PC-3 (cell line): ENCODE data around the gene DLG4. TPM values are rescaled to one million over a fixed set of nuclear protein-coding genes. Genes with fewer than 3 reads are reported as not detected.

Source experiments
- ATAC-seq: fragments of 200-7000 bp; cut with Tn5 transposase; 2 replicates; pipeline ENCODE4 v1.9.1; 2020; ENCODE audit warnings: mild to moderate bottlenecking, moderate library complexity
- BruUV-seq: library from RNA; stranded (reverse); fragments of 400-500 nt; replicated peaks from 2 replicates; lab custom pipeline; 2021; lab: Mats Ljungman, UMichigan
- CTCF ChIA-PET: fragments of 300-600 bp; sonication (Branson Sonifier 250); formaldehyde crosslinking; loops from one replicate; lab custom pipeline; 2022; ENCODE audit warnings: antibody characterized with exemption; lab: Charles Lee
- POLR2A ChIA-PET: fragments of 300-600 bp; sonication (Branson Sonifier 250); formaldehyde crosslinking; loops from one replicate; lab custom pipeline; 2022; ENCODE audit warnings: antibody characterized with exemption; ENCODE audit not compliant: unreplicated experiment; lab: Charles Lee
- DNase-seq: peaks from one replicate; pipeline ENCODE4 v3.0.0-alpha.2; 2015
- H2AFZ ChIP-seq: fragments of 300-600 bp; sonication (generic); 2 replicates; pipeline ENCODE4 v1.6.0; 2016; ENCODE audit warnings: antibody characterized with exemption, low read length
- H3F3A ChIP-seq: fragments of 300-600 bp; sonication (generic); one replicate; pipeline ENCODE4 v1.6.0; 2017; ENCODE audit warnings: antibody characterized with exemption, low read length, control low read depth, mild to moderate bottlenecking; ENCODE audit not compliant: unreplicated experiment
- H3K27ac ChIP-seq: fragments of 300-600 bp; sonication (generic); 2 replicates; pipeline ENCODE4 v1.5.1; 2016; ENCODE audit warnings: mild to moderate bottlenecking, low read length
- H3K27me3 ChIP-seq: fragments of 300-600 bp; sonication (generic); 2 replicates; pipeline ENCODE4 v1.6.1; 2016; ENCODE audit warnings: low read length, mixed read lengths
- H3K36me3 ChIP-seq: fragments of 300-600 bp; sonication (generic); 2 replicates; pipeline ENCODE4 v1.6.1; 2016; ENCODE audit warnings: low read depth, mixed run types, low read length, mixed read lengths
- H3K4me1 ChIP-seq: fragments of 300-600 bp; sonication (generic); 2 replicates; pipeline ENCODE4 v1.5.1; 2016; ENCODE audit warnings: low read length; ENCODE audit not compliant: insufficient read depth
- H3K4me2 ChIP-seq: fragments of 300-600 bp; sonication (generic); 2 replicates; pipeline ENCODE4 v1.6.0; 2016; ENCODE audit warnings: low read length
- H3K4me3 ChIP-seq: fragments of 300-600 bp; sonication (generic); 2 replicates; pipeline ENCODE4 v1.5.1; 2016; ENCODE audit warnings: mild to moderate bottlenecking, low read length, mixed read lengths
- H3K79me2 ChIP-seq: fragments of 300-600 bp; sonication (generic); 2 replicates; pipeline ENCODE4 v1.6.1; 2017; ENCODE audit warnings: low read length, mixed read lengths
- H3K9ac ChIP-seq: fragments of 300-600 bp; sonication (generic); 2 replicates; pipeline ENCODE4 v1.6.0; 2016; ENCODE audit warnings: mild to moderate bottlenecking, low read length
- H3K9me2 ChIP-seq: fragments of 300-600 bp; sonication (generic); replicated peaks from 2 replicates; pipeline ENCODE4 v1.6.1; 2016; ENCODE audit warnings: mixed run types, low read length, mixed read lengths
- H3K9me3 ChIP-seq: fragments of 300-600 bp; sonication (generic); 2 replicates; pipeline ENCODE4 v1.6.1; 2016; ENCODE audit warnings: low read length, mixed read lengths
- H4K20me1 ChIP-seq: fragments of 300-600 bp; sonication (generic); 2 replicates; pipeline ENCODE4 v1.6.1; 2016; ENCODE audit warnings: low read length, mixed read lengths
- EZH2 ChIP-seq: fragments of 300-600 bp; sonication (generic); IDR thresholded peaks from one replicate; pipeline ENCODE4 v1.6.1; 2017; ENCODE audit warnings: antibody characterized with exemption, mild to moderate bottlenecking, low read length; ENCODE audit not compliant: unreplicated experiment
- EZH2phosphoT487 ChIP-seq: fragments of 300-600 bp; sonication (generic); IDR thresholded peaks from 2 replicates; pipeline ENCODE4 v1.6.1; 2018; ENCODE audit warnings: mild to moderate bottlenecking, antibody characterized with exemption, low read length, borderline replicate concordance
- intact Hi-C: fragments of 100-400 bp; cut with micrococcal nuclease; formaldehyde crosslinking; loops from 2 replicates; pipeline ENCODE4 v1.9.0; 2023
- total RNA-seq: library from RNA; depleted of rRNA; stranded (reverse); fragments of >200 nt; gene quantifications from 2 replicates; pipeline ENCODE4 v1.2.3, GENCODE V29; 2014
- TF ChIP-seq, protein P1 (sequence below): fragments of 300-600 bp; sonication (generic); conservative IDR thresholded peaks from 2 replicates; pipeline ENCODE4 v1.5.1; 2017; ENCODE audit warnings: antibody characterized with exemption, low read depth, mild to moderate bottlenecking, low read length

Gene DLG4
- total RNA-seq, 1 experiment from 2014 or later = 6.5 TPM

DNA sequence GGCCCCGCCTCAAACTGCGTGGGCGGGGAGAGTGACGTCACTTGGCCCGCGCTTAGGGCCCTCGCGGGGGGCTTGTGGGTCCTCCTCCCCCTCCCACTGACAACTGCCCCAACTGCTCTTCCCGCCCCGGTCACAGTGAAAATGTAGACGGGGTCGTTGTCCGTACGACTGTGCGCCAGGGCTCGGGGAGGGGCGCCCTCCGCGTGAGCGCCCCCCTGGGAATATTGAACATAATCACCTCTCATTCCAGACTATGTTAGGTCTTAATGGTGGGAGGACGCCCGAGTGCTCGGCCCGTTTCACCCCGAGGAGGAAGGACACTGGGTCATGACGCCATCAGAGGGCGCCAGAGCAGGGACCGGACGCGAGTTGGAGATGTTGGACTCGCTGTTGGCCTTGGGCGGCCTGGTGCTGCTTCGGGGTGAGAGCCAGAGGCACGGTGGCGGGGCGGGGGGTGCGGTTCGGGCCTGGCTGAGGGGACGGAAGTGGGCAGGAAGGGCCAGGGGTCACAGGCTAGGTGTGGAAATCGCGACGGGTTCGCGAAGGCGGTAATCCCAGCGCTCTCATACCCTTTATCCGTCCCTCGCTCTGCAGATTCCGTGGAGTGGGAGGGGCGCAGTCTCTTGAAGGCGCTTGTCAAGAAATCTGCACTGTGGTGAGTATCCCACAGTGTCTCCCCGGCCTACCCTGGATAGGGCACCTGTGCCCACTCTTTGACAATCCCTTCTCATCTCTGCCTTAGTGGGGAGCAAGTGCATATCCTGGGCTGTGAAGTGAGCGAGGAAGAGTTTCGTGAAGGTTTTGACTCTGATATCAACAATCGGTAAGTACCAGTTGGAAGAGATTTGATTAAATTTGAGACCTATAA is 32.8 kb upstream of the DLG4 start, which contains the start of gene ELP5:
Gene ELP5 (plus strand): TSS at position 40 of the 868 bp plus-strand sequence. CDS start 336 bp downstream, at position 376.
- ChIA-PET CTCF (no interaction called here), POLR2A (no interaction called here)
- TF ChIP-seq EZH2phosphoT487 = no peak
- TF ChIP-seq, protein P1, sequence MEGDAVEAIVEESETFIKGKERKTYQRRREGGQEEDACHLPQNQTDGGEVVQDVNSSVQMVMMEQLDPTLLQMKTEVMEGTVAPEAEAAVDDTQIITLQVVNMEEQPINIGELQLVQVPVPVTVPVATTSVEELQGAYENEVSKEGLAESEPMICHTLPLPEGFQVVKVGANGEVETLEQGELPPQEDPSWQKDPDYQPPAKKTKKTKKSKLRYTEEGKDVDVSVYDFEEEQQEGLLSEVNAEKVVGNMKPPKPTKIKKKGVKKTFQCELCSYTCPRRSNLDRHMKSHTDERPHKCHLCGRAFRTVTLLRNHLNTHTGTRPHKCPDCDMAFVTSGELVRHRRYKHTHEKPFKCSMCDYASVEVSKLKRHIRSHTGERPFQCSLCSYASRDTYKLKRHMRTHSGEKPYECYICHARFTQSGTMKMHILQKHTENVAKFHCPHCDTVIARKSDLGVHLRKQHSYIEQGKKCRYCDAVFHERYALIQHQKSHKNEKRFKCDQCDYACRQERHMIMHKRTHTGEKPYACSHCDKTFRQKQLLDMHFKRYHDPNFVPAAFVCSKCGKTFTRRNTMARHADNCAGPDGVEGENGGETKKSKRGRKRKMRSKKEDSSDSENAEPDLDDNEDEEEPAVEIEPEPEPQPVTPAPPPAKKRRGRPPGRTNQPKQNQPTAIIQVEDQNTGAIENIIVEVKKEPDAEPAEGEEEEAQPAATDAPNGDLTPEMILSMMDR = peak; percentile 43; the same call in 1 of the 2 replicates
- peak within 1 kb of the TSS; percentile 95 for H3K4me2 ChIP-seq
- peak; percentile 86 for DNase-seq
- H3K9me2 ChIP-seq = no peaks in the 10 kb centered on the region
- BruUV-seq = TSS peak; percentile 69
- H2AFZ ChIP-seq = peak within 1 kb of the TSS; percentile 79
- peak within 1 kb of the TSS; percentile 92 for H3K4me3 ChIP-seq
- peaks cover 21% of the 10 kb centered on the region for H3K4me1 ChIP-seq
- H3K27me3 ChIP-seq = no peaks in the 10 kb centered on the region
- peak within 1 kb of the TSS; percentile 96 for H3K27ac ChIP-seq
- intact Hi-C loops = loop anchor here (1.0 to 2.0 kb wide), 2 partner anchors 10 to 28 kb away; partner anchors contain the start of genes CLDN7 and SLC2A4
- H3K79me2 ChIP-seq = peaks cover 69% of the 10 kb centered on the region
- ATAC-seq = peak; percentile 67
- peak within 1 kb of the TSS; percentile 96 for H3K9ac ChIP-seq
- no peaks in the 10 kb centered on the region for H3K9me3 ChIP-seq
- H4K20me1 ChIP-seq = 0 out of 2 replicates have a peak, but pooled peaks cover 5% of the 10 kb centered on the region
- peaks cover 3% of the 10 kb centered on the region; the same call in 1 of the 2 replicates for H3K36me3 ChIP-seq
- no peaks in the 10 kb centered on the region for H3F3A ChIP-seq

DNA sequence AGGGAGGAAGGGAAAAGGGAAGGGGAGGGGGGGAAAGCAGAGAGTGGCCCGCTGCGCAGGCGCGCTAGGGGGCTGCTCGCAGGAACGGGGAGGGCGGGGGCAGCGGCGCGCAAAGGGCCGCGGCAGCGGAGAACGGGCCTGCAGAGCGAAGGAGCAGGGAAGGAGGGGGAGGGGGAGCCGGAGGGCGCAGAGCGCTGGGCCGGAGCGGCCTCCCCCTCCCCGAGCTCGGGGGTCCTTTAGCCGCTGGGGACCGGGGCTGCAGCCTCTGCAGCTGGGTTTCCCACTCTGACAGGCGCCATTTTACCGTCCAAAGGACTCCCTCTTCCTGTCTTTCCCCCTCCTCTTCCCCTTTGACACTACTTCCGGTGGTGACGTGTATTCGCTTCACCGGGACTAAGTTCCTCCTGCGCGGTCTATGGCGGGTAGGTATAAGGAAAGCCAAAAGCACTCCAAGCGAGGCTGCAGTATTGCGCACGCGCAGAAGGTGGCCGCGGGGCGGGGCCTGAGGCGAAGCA is 32.1 kb upstream of the DLG4 start, which contains the start of gene CTDNEP1:
Gene CTDNEP1 (minus strand): TSS at position 74 of the 515 bp plus-strand sequence. CDS start 438 bp downstream, outside the sequence.
- H3K36me3 ChIP-seq = peaks cover 3% of the 10 kb centered on the region; the same call in 1 of the 2 replicates
- BruUV-seq = no TSS peak

More for the DNA sequence above, 32.1 kb upstream of the DLG4 start, which contains the start of gene CTDNEP1:
- peaks cover 76% of the 10 kb centered on the region for H3K79me2 ChIP-seq
- peak within 1 kb of the TSS; percentile 92 for H3K4me3 ChIP-seq
- TF ChIP-seq EZH2phosphoT487 (no peak), EZH2 (no peak)
- TF ChIP-seq, protein P1 = no peak
- peak within 1 kb of the TSS; percentile 96 for H3K9ac ChIP-seq
- no peaks in the 10 kb centered on the region for H3K27me3 ChIP-seq
- H3K4me1 ChIP-seq = peaks cover 21% of the 10 kb centered on the region
- DNase-seq (peak; percentile 98), ATAC-seq (peak; percentile 92)
- 0 out of 2 replicates have a peak, but pooled peaks cover 5% of the 10 kb centered on the region for H4K20me1 ChIP-seq
- H2AFZ ChIP-seq = peak within 1 kb of the TSS; percentile 79
- intact Hi-C loops = loop anchor here (1.0 to 2.0 kb wide), 2 partner anchors 11 to 29 kb away; partner anchors contain the start of genes CLDN7 and SLC2A4
- POLR2A ChIA-PET = no interaction called here
- no peaks in the 10 kb centered on the region for H3F3A ChIP-seq
- H3K4me2 ChIP-seq = peak within 1 kb of the TSS; percentile 95
- no peaks in the 10 kb centered on the region for H3K9me3 ChIP-seq
- no peaks in the 10 kb centered on the region for H3K9me2 ChIP-seq
- peak within 1 kb of the TSS; percentile 96 for H3K27ac ChIP-seq
- CTCF ChIA-PET = no interaction called here
